ENCODE results near the gene NANOS3. TPM values are rescaled to one million over a fixed set of nuclear protein-coding genes. Genes with fewer than 3 reads are reported as not detected.
A peak's percentile ranks its signal among the peaks of the same experiment; 100 is the strongest.

NANOS3 gene
- total and polyA plus RNA-seq, 9 of the 15 experiments (the other 6 are each of a cell fraction or from before 2014, with no cell fraction given) = not detected

DNA sequence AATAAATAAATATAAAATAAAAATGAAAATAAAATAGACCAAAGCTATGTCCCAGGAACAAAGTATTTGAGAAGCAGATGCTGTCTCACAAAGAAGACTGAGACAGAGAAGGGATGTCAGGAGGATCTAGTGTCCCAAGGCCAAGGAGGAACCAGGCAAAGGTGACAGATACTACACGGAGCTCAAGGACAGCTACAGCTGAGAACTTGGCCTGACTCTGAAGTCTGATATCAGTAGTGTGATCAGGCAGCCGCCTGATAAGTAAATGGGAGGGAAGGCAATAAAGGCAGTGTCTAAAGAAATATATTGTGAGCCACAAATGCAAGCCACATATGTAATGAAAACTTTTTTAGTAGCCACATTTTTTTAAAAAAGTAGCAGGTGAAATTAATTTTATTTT lies 20.4 kb upstream of the NANOS3 start (continued):
- peak; percentile 20; the same call in 1 of the 2 replicates for TF ChIP-seq GATA2 (CRISPR knock-in tag; IDR thresholded peaks at IDR 0.05)
- no peak for TF ChIP-seq SREBF1 (IDR thresholded peaks at IDR 0.05; ENCODE audit: borderline replicate concordance, low read depth, low read length)
- TF ChIP-seq, protein P1, sequence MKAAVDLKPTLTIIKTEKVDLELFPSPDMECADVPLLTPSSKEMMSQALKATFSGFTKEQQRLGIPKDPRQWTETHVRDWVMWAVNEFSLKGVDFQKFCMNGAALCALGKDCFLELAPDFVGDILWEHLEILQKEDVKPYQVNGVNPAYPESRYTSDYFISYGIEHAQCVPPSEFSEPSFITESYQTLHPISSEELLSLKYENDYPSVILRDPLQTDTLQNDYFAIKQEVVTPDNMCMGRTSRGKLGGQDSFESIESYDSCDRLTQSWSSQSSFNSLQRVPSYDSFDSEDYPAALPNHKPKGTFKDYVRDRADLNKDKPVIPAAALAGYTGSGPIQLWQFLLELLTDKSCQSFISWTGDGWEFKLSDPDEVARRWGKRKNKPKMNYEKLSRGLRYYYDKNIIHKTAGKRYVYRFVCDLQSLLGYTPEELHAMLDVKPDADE (conservative IDR thresholded peaks at IDR 0.05; ENCODE audit: control insufficient read depth, low read depth, low read length) = no peak
- peak; percentile 32; the same call in 1 of the 2 replicates for TF ChIP-seq CTBP1 (IDR thresholded peaks at IDR 0.05; ENCODE audit: borderline replicate concordance)
- TF ChIP-seq, protein P2, sequence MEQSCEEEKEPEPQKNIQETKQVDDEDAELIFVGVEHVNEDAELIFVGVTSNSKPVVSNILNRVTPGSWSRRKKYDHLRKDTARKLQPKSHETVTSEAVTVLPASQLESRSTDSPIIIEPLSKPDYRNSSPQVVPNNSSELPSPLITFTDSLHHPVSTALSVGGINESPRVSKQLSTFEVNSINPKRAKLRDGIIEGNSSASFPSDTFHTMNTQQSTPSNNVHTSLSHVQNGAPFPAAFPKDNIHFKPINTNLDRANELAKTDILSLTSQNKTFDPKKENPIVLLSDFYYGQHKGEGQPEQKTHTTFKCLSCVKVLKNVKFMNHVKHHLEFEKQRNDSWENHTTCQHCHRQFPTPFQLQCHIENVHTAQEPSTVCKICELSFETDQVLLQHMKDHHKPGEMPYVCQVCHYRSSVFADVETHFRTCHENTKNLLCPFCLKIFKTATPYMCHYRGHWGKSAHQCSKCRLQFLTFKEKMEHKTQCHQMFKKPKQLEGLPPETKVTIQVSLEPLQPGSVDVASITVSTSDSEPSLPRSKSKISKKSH (CRISPR knock-in tag; IDR thresholded peaks at IDR 0.05) = no peak
- no peak for TF ChIP-seq MED1 (CRISPR knock-in tag; IDR thresholded peaks at IDR 0.05; ENCODE audit: borderline replicate concordance)
- TF ChIP-seq, protein P3, sequence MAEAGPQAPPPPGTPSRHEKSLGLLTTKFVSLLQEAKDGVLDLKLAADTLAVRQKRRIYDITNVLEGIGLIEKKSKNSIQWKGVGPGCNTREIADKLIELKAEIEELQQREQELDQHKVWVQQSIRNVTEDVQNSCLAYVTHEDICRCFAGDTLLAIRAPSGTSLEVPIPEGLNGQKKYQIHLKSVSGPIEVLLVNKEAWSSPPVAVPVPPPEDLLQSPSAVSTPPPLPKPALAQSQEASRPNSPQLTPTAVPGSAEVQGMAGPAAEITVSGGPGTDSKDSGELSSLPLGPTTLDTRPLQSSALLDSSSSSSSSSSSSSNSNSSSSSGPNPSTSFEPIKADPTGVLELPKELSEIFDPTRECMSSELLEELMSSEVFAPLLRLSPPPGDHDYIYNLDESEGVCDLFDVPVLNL (CRISPR knock-in tag; IDR thresholded peaks at IDR 0.05; ENCODE audit: low read depth) = no peak
- no peak for TF ChIP-seq ZNF696 (CRISPR knock-in tag; conservative IDR thresholded peaks at IDR 0.05)
- 0 out of 2 replicates have a peak, but pooled peaks have one; percentile 32 for TF ChIP-seq TEAD4 (IDR thresholded peaks at IDR 0.05; ENCODE audit: low read length)
- no peak for TF ChIP-seq TEAD4 (CRISPR knock-in tag; IDR thresholded peaks at IDR 0.05; ENCODE audit: borderline replicate concordance)
- TF ChIP-seq MTA1 (IDR thresholded peaks at IDR 0.05; ENCODE audit: borderline replicate concordance) = peak; percentile 65; the same call in 1 of the 2 replicates
- no peak for TF ChIP-seq SLC30A9 (CRISPR knock-in tag; IDR thresholded peaks at IDR 0.05)
- TF ChIP-seq, protein P4, sequence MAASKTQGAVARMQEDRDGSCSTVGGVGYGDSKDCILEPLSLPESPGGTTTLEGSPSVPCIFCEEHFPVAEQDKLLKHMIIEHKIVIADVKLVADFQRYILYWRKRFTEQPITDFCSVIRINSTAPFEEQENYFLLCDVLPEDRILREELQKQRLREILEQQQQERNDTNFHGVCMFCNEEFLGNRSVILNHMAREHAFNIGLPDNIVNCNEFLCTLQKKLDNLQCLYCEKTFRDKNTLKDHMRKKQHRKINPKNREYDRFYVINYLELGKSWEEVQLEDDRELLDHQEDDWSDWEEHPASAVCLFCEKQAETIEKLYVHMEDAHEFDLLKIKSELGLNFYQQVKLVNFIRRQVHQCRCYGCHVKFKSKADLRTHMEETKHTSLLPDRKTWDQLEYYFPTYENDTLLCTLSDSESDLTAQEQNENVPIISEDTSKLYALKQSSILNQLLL (CRISPR knock-in tag; IDR thresholded peaks at IDR 0.05; ENCODE audit: borderline replicate concordance) = no peak
- TF ChIP-seq ZNF384 (IDR thresholded peaks at IDR 0.05; ENCODE audit: low read depth, low read length) = peak; percentile 22; the same call in 1 of the 2 replicates
- peak in 1 of 2 experiments; percentile 43; a peak in 1 of 4 replicates for TF ChIP-seq RCOR1 (IDR thresholded peaks at IDR 0.05; ENCODE audit: borderline replicate concordance in 1 of 2, low read depth in 2 of 2, low read length in 2 of 2)
- TF ChIP-seq, protein P5, sequence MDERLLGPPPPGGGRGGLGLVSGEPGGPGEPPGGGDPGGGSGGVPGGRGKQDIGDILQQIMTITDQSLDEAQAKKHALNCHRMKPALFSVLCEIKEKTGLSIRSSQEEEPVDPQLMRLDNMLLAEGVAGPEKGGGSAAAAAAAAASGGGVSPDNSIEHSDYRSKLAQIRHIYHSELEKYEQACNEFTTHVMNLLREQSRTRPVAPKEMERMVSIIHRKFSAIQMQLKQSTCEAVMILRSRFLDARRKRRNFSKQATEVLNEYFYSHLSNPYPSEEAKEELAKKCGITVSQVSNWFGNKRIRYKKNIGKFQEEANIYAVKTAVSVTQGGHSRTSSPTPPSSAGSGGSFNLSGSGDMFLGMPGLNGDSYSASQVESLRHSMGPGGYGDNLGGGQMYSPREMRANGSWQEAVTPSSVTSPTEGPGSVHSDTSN (CRISPR knock-in tag; IDR thresholded peaks at IDR 0.05; ENCODE audit: low read depth) = no peak
- TF ChIP-seq, protein P5 (tag; conservative IDR thresholded peaks at IDR 0.05; ENCODE audit: low read depth) = no peak
- TF ChIP-seq SMARCC2 (IDR thresholded peaks at IDR 0.05; ENCODE audit: low read depth) = no peak
- no peak for TF ChIP-seq LEF1 (IDR thresholded peaks at IDR 0.05)
